ENCODE results near the gene GCM1. TPM values are rescaled to one million over a fixed set of nuclear protein-coding genes. Genes with fewer than 3 reads are reported as not detected.

Gene GCM1
- total RNA-seq, 1 donor from 2014 or later = not detected

DNA sequence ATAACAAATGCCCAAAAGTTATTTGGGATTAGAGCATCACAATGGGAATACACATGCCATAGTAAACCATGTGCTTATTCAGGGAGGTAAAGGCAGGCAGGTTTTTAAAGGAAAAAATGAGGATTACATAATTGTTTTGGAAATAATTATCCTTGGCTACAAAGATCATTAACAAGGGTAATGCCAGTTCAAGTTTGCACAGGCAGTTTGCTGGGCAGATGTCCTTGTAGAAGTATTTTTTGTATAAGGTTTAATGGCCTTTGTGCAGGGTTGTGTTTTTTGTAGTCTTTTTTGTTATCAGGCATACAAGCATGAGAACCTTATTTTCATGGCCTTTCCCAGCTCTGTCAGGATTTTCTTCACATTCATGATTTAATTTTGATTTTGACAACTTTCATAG is 58.7 kb downstream of the GCM1 start:
- Mint-ChIP-seq H3K9me3 (ENCODE audit: unreplicated experiment) (no peaks in the 10 kb centered on the region), H3K4me1 (ENCODE audit: unreplicated experiment) (no peaks in the 10 kb centered on the region), H3K27me3 (ENCODE audit: unreplicated experiment) (no peaks in the 10 kb centered on the region), H3K27ac (ENCODE audit: unreplicated experiment) (no peak overlapping the region), H3K36me3 (ENCODE audit: unreplicated experiment) (peaks cover 45% of the 10 kb centered on the region), H3K4me3 (ENCODE audit: unreplicated experiment) (no peak overlapping the region)
- DNase-seq (ENCODE audit: extremely low spot score, unreplicated experiment) = no peak
- no peak for TF ChIP-seq CTCF (IDR thresholded peaks at IDR 0.05)

DNA sequence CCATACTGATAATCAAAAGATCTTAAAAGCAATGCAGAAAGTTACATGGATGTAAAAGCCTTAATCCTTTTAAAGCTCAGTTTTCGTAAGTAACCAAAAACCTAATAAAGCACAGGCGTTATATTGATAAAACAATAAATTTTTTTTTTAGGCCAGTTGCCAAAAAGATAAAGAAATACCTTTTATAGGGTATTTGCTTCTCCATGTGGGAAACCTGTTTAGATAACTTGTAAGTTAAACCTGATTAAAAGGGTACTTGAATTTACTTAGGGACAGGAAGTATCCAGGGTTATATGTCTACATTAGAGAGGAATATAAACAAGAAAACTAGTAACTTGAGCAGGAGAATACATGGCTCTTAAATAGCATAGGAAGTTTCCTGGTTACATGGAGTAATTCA is 62.3 kb downstream of the GCM1 start:
- no peaks in the 10 kb centered on the region for H3K27me3 Mint-ChIP-seq (ENCODE audit: unreplicated experiment)
- no peaks in the 10 kb centered on the region for H3K9me3 Mint-ChIP-seq (ENCODE audit: unreplicated experiment)
- H3K4me1 Mint-ChIP-seq (ENCODE audit: unreplicated experiment) = no peaks in the 10 kb centered on the region
- no peak for DNase-seq (ENCODE audit: extremely low spot score, unreplicated experiment)
- H3K27ac Mint-ChIP-seq (ENCODE audit: unreplicated experiment) = no peak overlapping the region
- no peak for TF ChIP-seq CTCF (IDR thresholded peaks at IDR 0.05)
- peaks cover 44% of the 10 kb centered on the region for H3K36me3 Mint-ChIP-seq (ENCODE audit: unreplicated experiment)
- no peak overlapping the region for H3K4me3 Mint-ChIP-seq (ENCODE audit: unreplicated experiment)

DNA sequence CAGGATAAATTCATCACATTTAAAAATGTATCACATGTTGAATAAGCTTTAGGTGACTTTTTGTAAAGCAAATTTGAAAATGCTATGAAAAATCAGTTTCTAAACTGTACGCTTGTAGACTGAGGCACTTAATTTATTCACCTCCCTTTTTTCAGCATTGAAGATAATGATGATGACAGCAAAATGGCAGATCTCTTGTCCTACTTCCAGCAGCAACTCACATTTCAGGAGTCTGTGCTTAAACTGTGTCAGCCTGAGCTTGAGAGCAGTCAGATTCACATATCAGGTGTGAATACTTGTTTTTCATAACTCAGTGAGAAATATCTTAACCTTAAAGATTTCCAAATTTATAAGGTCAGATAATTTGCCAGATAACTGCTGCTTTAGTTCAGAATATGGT is 67.8 kb downstream of the GCM1 start:
- no peak for DNase-seq (ENCODE audit: extremely low spot score, unreplicated experiment)
- no peaks in the 10 kb centered on the region for H3K4me1 Mint-ChIP-seq (ENCODE audit: unreplicated experiment)
- no peak for TF ChIP-seq CTCF (IDR thresholded peaks at IDR 0.05)
- peaks cover 57% of the 10 kb centered on the region for H3K36me3 Mint-ChIP-seq (ENCODE audit: unreplicated experiment)
- no peak overlapping the region for H3K4me3 Mint-ChIP-seq (ENCODE audit: unreplicated experiment)
- H3K9me3 Mint-ChIP-seq (ENCODE audit: unreplicated experiment) = no peaks in the 10 kb centered on the region
- H3K27ac Mint-ChIP-seq (ENCODE audit: unreplicated experiment) = no peak overlapping the region
- H3K27me3 Mint-ChIP-seq (ENCODE audit: unreplicated experiment) = no peaks in the 10 kb centered on the region

Other genes with a start within 250 kb of the GCM1 start
- gene GSTA3, start 239.1 kb downstream of the GCM1 start, total RNA-seq = not detected in 2 replicates
- 45.3 and 46.4 TPM in 2 replicates for gene GSTA4, start 153.6 kb downstream of the GCM1 start, total RNA-seq
- 14.7 and 15.0 TPM in 2 replicates for gene CILK1, start 87.0 kb downstream of the GCM1 start, total RNA-seq
- 74.8 and 79.9 TPM in 2 replicates for gene FBXO9, start 83.4 kb downstream of the GCM1 start, total RNA-seq
- 88.8 and 89.4 TPM in 2 replicates for gene ELOVL5, start 200.1 kb upstream of the GCM1 start, total RNA-seq